HG03520 (cell line): Measurements from ENCODE around the gene SLC30A9.

Source experiments
- ATAC-seq: cut with Tn5 transposase; IDR thresholded peaks from one replicate; pipeline ENCODE4 v1.9.1; 2021; ENCODE audit warnings: mild to moderate bottlenecking, moderate library complexity; ENCODE audit not compliant: unreplicated experiment

The SLC30A9 gene

DNA sequence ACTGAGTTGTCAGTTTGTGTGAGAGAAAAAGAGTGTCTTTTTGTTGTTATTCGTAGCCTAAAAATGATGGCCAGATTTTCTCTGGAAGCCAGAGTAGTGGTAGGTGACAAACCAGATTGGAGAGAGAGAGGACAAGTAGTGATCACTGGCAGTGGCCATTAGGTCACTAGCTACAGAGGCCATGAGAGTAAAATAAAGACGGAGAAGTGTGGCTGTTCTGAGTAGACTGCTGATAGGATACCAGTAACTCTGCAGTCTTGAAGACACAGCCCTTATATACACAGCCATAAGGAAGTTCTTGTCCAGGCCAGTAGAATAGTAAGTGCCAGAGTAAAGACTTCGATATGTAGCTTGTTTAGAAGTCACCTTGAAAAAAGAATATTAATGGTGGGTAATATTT lies 7.7 kb downstream of the SLC30A9 start:
- ATAC-seq, result no peak

DNA sequence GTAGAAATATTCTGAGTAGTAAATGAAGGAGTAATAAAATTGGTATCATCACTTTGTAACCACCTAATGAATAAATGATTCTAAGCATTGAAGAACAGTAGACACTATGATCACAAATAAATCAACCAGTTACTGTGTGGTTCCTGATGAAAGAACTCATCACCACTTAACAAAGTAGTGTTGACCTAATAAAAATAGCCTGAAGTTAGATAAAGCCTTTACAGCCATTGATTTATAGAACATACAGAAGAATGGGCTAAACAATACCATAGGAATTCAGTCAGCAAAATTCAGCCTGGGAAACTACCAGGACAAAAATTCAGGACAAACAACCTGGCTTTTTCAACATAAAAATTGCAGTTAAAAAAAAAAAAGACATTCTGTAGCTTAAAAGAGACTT lies 9.0 kb downstream of the SLC30A9 start:
- ATAC-seq, result no peak

DNA sequence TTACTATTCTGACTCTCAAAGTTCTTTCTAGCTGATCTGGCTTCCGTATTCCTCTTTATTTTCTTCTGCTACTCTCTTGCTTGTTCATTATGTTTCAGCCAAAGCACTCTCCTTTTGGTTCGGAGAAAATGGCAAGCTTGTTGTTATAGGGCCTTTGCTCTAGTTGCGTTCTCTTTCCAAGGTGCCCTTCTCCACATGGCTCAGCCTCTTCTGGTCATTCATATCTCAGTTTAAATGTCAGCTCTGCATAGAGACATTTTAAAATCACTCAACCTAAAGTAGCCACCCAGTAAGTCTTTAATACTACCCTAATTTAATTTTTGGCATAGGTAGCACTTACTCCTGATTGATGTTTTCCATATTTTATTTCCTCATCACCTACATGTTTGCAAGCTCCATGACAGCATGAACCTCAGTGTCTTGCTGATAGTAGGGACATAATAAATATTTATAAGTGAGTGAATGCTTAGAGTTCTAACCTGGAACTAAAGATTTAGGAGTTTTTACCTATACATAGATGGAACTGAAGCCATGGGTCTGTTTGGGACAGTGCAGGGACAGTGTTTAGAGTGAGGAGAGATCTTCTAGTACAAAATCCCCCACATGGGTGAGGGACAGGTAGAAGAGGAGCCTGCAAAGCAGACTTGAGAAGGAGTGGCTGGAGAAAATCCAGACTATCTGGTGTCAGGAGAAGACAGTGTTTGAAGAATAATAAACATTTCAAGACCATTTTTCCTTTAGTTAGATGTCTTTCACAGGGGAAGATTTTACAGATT lies 17.9 kb downstream of the SLC30A9 start:
- no peak for ATAC-seq

DNA sequence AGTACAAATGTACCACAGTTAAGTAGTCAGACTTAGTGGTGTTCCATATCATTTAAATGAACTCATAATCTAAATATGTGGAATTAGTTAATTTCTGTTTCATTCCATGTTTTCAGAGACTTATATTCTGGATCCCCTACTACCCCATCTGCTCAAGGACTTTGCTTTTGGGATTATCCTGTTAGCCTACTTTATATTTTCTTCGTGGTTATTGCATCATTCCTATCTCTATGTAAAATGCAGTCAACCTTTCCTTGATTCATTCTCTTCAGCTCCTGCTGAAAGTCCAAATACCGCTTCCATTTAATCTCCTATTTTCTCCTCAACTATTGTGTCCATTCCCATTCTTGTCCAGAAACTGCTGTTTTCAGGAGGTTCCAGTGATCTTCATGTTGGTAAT lies 25.1 kb downstream of the SLC30A9 start:
- ATAC-seq, result no peak

DNA sequence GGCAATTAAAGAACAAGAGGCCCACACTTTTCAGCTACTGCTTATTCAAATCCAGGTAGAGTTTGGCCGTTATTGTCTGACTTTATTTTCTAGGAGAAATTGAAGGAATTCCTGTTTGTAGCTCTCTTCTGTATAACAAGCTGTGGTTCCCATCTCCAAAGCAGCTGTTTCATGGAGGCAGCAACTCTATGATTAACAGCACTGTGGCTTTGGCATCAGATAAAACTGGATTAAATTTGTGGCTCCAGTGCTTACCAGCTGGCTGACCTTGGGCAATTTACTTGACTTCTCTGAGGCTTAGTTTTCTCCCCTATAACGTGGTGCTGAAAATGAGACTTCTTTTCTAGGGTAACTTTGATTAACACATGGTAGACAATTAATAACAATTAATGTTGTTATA lies 28.1 kb downstream of the SLC30A9 start:
- ATAC-seq, result no peak

DNA sequence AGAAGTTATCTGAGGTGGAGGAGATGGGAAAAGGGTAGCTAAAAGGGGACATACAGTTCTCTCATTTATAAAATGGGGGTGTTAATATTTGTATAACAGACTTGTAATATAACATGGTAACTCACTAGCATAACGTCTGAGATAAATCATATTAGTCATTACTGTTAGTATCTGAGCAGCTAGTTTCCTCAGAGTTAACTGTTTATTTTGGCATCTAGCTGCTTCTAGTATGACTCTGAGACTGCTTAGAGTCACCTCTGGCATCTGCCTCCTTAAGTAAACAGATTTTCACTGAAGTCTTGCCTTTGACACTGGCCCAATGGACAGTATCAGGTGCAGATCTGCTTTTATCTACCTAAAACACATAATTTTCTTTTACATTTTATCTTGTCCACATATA lies 58.1 kb downstream of the SLC30A9 start:
- no peak for ATAC-seq

DNA sequence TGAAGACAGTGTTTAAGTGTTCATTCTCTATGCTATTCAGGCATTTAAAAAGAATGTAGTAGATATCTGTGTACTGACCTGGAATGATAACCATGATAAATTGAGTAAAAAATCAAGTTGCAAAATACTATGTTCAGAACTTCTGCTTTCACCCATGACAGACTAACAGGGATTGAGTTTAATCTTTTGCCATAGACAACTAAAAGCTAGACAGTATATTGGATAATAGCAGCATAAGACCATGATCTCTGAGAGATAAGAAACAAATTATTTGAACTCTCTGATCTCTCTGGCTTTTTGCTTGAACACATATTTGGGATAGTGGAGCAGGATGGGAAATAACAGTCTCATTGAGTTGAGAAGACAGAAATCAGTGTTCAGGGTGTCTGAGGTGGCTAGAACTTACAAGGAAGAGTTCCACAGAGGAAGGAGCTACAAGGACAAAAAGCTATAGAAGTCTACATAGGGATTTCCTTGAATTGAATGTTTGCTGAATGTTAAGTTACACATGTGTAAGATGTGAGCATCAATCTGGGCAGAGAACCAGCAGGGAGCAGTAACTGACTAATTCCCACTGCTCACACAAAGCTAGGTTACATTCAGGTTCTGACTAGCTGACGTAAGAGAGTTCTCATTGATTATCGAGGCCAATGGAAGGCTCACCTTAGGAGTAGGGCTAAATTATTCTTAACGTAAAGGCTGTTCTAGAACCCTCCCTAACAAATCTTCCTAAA lies 60.4 kb downstream of the SLC30A9 start:
- no peak for ATAC-seq

DNA sequence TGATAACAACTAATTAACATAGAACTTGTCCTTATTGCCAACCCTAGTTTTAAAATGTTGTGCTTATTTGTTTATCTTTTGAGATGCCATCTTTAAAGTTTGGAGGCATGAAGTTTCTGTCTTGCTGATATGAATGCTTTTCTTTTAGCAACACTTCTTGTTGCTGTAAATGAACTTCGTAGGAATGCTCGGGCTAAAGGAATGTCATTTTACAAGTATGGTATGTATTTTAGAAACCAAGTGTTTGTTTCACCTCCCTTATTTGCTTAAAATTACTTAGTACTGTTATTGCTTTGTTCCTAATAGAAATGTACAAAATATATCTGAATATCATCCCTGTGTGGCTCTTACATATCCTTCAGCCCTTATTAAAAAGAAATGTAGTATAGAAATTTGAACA lies 76.1 kb downstream of the SLC30A9 start:
- ATAC-seq, result no peak

DNA sequence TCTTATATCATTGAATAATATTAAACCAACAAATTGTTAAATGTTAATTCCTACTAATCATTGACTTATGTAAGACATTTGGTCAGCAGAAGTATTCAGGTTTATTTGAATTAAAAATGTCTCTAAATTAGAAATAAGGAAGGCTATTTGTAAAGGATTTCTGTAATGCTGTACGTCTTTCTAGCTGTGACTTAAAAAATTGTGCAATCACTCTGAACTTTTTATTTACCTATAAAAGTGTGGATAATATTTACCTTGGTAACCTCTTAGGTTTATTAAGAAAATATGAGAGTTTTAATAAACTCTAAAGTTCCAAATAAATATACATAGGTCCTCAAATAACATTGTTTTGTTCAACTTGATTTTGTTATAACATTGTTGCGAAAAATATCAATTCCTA lies 76.9 kb downstream of the SLC30A9 start:
- ATAC-seq, result no peak

DNA sequence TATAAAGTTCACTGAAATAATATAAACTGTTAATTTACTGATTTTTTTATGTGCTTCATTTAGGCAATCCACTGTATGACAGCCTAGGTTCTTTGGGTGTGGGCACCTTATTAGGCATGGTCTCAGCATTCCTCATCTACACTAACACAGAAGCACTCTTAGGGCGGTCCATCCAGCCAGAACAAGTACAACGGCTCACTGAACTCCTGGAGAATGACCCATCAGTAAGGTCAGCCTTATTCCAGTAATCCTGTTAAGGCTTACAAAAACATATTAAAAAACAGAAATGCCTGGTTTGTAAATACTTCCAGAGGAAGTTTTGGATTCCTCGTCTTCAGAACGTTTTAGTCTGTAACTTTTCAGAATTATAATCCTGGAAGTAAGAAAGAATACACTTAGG lies 80.1 kb downstream of the SLC30A9 start:
- ATAC-seq, result no peak

DNA sequence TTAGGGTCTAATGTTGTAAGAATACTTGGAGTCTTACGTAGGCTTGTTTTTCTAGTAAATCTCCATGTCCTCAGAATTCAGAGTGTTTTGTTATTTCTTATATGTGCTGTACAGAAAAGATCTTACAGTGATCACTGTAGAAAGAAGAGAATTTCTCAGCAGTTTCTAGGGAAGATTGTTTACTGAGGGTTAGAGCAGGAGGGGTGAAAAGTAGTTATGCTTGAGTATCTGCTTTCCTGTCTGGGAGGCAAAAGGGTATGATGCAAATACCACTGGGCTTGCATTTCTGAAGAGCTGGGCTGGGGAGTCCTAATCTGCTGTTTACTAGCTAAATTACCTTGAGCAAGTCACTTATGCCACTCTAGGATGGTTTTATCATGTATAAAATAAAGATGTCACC lies 84.0 kb downstream of the SLC30A9 start:
- no peak for ATAC-seq

DNA sequence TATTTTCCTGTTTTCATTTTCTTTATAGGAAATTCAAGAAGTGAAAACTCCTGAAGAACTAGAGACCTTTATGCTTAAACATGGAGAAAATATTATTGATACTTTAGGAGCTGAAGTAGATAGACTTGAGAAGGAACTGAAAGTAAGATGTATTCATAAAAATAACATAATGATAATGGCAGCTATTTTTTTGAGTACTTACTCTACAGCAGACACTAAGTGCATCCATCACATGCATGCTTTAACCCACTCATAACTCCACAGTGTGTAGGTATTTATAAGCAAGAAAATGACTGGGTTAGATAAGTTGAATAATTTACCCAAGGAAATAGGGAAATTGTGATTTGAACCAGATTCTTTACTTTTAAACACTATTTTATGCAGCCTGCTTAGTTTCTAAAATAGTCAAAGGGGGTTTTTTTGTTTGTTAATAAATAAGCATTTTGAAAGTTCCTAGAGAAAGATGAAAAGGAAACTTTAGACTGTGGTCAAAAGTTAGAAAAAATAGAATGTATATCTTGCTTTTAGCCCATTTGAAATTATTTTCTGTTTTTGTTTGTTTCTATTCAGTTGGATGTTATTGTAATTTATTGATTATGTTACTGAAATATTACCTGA lies 88.0 kb downstream of the SLC30A9 start:
- ATAC-seq, result peak; percentile 96

DNA sequence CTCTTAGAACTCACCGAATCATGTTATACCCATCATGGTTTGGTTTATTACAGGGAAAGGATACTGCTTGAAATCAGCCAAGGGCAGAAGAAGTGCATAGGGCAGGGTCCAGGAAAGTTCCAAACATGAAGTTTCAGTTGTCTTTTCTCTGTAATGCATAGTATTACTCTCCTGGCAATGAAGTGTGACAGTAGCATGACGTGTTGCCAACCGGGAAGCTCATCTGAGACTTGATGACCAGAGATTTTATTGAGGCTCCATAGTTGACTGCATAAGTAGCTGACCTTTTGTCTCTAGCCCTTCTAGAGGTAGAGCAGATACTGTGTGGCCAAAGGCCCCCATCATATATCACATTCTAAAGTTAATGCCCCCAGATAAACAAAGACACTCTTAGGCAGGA lies 90.0 kb downstream of the SLC30A9 start:
- no peak for ATAC-seq

DNA sequence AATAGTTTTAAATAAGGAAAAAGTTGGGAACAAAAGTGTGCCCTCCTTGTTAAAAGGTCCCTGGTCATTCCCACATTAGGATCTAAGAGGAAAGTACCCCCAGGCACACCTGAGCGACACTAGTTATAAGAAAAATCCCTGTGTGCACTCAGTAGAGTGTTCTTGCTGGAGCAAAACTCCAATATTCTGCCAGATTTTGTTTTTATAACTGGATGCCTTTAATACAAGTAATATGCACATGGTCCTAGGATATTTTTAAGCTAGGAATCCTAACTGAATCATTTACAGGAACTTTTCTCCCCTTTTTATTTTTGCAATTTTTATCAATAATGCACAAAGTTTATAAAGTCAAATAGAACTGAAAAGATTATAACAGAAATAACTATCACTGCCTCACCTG lies 93.5 kb downstream of the SLC30A9 start:
- ATAC-seq, result no peak

DNA sequence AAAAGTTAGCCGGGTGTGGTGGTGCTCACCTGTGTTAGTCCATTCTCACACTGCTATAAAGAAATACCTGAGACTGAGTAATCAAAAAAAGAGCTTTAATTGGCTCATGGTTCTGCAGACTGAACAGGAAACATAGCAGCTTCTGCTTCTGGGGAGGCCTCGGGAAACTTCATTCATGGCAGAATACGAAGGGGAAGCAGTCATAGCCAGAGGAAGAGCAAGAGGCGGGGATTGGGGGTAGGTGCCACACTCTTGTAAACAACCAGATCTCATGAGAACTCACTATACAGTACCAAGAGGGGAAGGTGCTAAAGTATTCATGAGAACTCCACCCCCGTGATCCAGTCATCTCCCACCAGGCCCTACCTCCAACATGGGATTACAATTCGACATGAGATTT lies 98.1 kb downstream of the SLC30A9 start:
- ATAC-seq, result no peak

DNA sequence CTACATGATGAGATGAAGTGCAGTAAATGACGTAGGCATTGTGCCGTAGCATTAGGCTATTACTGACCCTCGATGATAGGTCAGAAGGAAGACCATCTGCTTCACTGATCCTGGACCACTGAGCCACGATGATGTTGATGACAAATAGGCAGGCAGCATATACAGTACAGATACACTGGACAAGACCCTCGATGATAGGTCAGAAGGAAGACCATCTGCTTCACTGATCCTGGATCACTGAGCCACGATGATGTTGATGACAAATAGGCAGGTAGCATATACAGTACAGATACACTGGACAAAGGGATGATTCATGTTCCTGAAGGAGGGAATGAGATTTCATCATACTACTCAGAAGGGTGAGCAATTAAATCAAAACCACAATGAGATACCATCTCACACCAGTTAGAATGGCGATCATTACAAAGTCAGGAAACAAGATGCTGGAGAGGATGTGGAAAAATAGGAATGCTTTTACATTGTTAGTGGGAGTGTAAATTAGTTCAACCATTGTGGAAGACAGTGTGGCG lies 111.2 kb downstream of the SLC30A9 start:
- ATAC-seq, result no peak

DNA sequence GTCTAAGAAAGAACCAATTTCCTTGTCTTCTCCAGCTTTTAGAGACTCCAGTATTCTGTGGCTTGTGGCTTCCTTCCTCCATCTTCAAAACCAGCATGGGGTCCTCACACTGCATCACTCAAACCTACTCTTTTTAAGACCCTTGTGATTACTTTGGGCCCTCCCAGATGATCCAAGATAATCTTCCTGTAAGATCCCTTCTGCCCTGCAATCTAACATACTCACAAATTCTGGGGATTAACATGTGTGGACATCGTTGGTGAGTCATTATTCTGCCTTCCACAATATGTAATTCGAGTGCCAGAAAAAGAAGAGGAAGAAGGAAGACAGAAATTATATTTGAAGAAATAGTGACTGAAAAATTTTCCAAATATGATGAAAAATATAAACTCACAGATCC lies 114.2 kb downstream of the SLC30A9 start:
- no peak for ATAC-seq

DNA sequence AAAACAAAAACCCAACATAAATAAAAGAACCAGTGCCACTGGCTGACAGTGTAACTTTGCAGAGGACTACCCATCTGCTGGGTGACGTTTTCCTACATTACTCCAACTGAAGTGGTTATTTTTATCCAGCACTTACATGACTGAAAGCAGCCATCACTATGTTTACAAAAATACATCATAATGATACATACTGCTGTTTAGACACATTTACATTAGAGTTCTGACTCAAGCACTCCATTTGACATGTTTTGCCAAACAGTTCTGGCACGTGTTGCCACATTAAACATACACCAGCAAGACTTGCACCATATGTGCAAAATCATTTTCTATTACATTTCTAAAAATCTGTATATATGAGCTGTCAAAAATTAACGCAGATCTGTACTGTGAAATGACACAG lies 122.5 kb downstream of the SLC30A9 start:
- ATAC-seq, result no peak

DNA sequence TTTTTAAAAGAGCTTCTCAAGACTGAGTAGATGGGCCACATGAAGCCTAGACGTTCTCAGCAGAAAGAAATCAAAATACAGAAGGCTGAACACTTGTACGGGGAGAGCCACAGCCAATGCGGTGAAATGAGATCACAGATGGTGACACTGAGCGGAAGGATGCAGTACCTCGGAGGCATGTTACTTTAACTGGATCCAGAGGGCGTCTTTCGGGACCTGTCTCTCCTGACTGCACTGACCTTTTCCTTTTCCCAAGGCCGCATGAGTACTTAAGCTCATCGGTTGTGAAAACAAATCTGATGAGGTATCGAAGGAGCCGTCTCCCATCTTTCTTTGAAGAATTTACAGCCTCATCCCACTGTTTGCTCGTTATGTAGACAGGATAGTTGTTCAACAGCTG lies 129.6 kb downstream of the SLC30A9 start:
- no peak for ATAC-seq

DNA sequence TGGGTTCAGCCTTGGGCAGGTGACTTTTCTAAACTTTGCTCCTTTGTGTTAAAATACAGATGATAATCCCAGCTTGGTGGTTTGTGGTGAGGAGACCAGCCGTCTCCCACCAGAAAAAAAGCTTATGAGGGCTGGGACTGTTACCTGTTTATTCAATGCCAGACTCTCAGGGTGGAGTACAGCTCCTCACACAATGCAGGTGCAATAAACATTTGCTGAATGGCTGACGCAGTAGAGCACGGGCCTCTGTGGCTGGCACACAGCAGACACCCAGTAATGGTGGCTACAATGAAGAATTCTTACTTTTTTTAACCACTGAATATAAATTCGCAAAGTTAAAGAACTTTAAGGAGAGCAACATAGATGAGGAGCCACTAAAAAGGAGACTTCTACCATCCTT lies 131.9 kb downstream of the SLC30A9 start:
- ATAC-seq, result no peak

DNA sequence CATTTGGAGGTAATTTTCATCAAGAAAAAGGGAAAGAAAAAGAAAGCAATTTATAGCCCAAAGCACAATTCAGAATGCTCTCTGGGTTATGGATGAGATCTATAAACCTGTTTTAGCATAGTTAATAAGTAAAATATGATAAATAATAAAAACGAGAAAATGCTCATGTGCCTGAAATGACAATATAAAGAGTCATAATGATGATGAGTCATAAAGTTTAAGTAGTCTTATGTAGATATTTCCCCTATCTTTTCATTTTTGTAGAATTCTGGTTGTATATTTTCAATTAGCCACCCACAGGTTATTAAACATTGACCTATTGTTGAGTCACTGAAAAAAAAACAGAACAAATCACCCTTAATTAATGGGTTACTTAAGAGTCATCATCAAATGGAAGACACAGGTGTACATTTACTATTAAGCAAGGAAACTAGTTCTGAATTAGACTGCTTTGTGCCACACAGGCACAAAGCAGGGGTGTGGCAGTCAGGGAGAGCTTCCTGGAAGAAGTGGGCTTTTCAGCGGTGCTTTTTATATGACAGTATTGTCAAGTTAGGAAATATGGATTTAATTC lies 132.8 kb downstream of the SLC30A9 start:
- ATAC-seq, result no peak

DNA sequence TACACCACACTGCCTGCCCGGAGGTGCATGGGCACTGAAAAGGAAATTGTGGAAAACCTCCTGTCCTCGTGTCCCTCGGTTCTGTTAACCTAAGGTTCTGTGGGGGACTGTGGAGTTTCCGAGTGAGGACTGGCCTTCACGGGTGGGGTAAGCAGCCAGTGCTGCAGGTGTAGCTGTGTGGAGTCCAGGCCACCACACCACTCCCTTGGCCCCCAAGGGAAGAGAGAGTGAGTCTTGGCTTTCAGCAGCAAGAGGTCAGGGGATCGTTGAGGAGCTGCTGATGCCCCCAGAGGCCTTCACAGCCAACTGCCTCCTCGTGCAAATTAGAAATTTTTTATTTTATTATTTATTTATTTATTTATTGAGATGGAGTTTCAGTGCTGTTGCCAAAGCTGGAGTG lies 141.8 kb downstream of the SLC30A9 start:
- no peak for ATAC-seq
